DMS 273 (cell line): ENCODE results near the gene RIPOR3.
"Not testable (repeated sequence)": the region's sequence is repeated elsewhere in the genome, so short reads cannot be mapped to it uniquely, and the experiment has no call there.

Source experiments
- DNase-seq: peaks from one replicate; lab custom pipeline; 2025; ENCODE audit not compliant: unreplicated experiment; lab: John Stamatoyannopoulos, UW

The RIPOR3 gene

GRCh38 chr20:50578778-50579165 lies 112.6 kb downstream of the RIPOR3 start:
- DNase-seq: no peak

DNA sequence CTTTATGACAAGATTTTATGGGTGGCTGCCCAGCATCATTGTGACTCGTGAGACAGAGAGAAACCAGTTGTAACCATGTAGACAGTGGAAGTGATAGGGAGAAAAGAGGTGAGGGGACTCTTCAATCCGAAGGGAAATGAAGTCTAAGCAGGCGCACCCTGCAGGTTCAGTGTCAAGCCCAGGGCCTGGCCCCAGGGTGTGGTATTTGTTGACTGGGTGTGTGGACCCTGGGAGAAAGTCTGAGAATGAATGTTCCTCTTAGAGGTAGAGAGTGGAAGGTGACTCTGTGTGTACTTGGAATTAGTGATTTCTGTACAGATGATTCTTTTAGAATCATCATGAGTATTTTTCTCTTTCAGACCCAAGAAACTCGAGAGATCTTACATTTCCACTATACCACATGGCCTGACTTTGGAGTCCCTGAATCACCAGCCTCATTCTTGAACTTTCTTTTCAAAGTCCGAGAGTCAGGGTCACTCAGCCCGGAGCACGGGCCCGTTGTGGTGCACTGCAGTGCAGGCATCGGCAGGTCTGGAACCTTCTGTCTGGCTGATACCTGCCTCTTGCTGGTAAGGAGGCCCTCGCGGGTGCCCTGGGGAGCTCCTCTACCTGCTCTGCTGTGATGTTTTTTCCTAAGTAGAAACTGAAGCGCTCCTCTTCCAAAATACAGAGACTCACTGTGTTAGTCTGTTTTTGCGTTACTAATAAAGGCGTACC lies 113.1 kb downstream of the RIPOR3 start:
- no peak for DNase-seq

DNA sequence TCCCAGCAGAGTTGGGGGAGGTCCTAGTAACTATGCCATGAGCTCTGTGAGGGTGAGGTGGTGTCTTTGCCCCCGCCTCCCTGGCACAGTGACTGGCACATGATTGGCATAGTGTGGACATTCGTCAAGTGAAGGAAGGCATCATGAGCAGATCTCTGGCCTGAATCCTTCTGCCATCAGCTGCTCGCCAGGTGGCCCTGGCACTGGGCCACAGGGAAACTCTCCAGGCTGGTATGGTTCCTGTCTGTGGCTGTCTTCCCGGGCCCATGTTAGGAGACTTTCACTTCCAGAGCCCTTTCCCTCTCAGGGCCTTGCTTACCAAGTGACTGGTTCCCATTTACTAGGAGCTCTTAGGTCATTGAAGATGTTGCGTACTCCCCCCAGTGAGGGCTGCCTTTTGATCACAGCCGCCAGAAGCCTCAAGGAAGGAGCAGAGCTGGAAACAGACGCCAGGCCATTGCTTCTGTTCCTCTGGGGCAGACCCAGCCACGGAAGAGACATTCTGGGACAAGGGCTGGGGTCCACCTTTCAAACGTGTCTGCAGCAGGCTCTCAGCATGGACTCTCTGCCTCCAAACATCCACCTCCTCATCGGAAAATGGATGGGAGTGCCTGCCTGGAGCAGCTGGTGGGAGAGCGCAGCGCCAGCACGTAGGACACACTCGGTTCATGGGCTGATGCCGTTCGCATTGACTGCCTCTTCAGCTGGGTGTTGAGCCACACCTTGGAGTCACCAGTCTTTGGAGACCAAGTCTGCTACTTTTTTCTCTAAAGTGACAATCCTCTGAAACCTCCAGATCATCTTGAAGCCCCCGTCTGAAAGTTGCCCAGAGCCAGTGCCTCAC lies 113.9 kb downstream of the RIPOR3 start:
- DNase-seq: peak; percentile 77

DNA sequence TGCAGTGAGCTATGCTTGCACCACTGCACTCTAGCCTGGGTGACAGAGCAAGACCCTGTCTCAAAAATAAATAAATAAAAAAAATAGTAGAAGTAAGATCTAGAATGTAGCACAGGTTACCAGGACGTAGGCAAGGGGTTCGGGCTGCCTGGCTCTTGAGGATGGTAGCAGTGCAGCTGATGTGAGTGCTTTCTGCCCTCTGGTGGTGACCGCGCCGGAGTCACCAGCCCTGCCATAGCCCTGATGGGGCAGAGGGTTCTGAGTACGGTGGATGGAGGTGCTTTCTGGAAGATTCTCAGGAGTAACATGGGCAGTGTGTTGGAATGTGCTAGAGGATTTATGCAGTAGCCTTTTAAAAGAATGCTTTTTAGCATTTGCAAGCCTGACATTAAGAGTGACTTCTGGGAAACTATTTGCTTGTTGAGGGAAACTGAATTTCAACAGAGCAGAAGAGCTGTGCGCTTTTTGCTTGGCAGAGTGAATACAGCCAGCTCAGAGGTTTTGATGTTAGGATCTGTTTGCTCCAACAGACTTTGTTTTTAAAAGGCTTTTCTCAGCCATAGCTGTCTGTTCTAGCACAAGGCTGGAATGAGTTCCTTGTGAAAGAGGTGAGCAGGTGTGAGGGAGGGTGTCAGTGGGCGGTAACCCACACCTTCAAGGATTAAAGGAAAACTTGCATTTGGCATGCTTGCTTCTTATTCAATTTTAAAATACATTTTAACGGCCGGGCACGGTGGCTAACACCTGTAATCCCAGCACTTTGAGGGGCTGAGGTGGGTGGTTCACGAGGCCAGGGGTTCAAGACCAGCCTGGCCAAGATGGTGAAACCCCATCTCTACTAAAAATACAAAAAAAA lies 115.2 kb downstream of the RIPOR3 start:
- DNase-seq: peak; percentile 61

- DNase-seq: no peak
Measured at GRCh38 chr20:50574586-50574985, 116.8 kb downstream of the RIPOR3 start.

GRCh38 chr20:50574108-50574507 lies 117.2 kb downstream of the RIPOR3 start:
- DNase-seq: no peak

DNA sequence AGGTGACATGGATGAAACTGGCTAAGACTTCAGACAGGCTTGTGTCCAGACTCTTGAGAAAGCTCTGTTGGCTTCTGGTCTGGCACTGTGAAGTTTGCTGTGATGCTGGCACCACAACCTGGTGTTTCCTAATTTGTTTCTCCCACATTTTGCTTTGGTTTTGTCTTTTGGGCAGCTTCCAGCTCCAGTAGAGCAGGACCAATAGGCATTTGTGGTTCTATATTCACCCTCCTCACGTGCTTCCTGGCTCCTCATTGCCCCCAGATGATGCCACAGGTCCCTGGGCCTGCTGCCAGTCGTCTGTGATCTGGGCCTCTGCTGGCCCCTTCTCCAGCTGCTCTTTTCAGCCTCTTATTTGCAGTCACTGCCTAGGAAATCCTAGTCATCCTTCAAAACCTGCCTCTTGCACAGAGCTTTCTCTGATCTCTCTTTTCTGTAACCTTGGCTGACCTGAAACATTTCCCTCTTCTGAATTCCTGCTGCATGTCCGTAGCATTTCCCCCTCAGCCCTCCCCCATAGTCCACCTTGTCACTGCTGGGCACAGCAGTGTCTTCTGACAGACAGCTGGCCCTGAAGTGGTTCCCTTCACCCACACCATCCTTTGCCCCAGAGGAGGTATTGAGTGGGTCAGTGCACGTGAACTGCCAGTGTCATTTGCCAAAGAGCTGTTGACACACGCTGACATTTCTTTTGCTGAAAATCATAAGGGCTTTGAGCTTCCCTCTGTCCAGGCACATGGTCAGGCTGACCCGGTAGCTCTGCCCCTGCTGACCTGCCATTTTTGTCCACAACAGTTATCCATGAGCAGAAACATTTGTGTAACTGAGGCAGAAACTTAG lies 118.2 kb downstream of the RIPOR3 start:
- peak; percentile 96 for DNase-seq

GRCh38 chr20:50571466-50571865 lies 119.9 kb downstream of the RIPOR3 start:
- no peak for DNase-seq

DNA sequence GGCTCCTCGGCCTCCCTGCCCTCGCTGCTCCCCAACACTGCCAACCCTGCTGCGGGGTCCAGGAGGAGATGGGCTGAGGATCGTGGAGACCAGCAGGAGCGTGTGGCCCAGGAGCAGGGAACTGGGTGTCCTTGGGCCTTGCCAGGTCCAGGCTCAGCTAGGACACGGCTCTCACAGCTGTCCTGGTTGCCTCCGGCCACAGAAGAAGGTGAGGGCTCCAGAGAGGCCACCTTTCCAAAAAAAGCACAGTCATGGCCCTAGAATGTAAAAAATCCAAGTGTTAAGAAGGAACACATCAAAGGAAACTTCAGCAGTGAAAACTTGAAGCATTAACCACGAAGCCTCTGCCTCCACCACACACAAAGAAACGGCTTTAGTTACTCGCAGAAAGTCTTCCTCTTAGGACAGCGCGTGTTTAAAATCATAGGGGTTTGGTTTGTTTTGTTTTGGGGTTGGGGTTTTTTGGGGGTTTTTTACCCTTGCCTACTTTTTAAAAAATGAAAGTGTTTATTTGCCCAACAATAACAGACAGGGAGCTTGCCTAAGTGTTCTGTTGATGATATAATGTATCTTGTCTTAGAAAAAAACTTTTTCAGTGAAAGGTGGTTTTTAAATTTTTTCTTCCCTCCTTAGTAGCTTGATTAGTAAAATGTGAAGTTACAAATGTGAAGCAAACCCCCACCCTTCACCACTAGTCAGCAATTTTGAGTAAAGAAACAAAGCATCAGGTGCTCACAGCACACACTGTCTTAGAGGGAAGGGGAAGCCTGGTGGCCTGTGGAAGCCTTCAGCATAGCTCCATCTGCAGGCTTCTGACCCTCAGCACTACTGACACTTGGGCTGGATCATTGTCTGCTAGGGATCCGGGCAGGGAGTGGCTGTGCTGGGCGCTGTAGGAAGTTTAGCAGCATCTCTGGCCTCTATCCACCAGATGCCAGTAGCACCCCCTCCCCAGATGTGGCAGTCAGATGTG lies 121.2 kb downstream of the RIPOR3 start:
- peak; percentile 32 for DNase-seq

GRCh38 chr20:50569487-50569863 lies 121.9 kb downstream of the RIPOR3 start:
- not testable (repeated sequence) for DNase-seq

GRCh38 chr20:50568549-50568942 lies 122.8 kb downstream of the RIPOR3 start:
- no peak for DNase-seq

DNA sequence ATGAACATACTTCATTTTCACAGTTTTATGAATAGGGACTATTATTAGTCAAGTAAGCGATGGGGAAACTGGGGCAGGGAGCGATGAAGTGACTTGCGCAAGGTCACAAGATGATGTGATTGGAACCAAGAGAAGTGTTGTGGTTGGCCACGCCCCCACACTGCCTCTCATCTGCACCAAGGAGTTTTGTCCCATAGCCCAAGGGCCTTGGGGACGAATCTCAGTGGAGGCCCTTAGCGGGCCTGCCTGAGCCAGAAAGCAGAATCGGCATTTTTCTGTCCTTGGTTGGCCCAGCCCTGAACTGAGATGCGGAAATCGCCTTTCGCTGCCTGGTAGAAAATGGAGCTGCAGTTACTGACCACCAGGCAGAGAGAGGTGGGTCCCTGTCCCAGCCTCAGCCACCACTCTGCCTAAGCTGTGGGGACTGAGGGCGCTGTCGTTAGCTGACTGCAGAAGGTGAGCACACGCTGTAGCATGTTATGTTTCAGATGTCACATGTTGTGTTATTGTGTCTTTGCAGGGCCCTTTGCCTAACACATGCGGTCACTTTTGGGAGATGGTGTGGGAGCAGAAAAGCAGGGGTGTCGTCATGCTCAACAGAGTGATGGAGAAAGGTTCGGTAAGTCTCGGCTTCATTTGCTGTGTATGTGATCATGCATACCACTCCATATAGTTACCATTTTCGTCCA lies 123.3 kb downstream of the RIPOR3 start:
- no peak for DNase-seq

DNA sequence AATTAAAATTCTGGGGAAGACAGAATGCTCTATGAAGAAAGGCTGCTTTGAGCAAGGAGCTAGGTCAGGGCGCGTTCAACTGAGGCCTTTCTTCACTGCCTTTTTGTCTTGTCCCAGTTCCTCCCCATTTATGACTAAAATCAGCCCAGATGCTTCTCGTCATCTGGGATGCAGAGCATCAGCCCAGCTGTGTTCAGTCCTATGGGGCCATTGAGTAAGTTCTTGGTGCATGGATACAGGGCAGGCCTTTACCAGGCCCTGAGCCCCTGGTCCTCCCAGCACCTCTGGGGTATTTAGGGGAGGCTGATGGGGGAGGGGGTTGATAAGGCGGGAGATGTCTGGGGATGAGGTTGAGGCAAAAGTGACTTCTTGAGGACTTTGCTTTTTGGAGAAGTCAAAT lies 125.5 kb downstream of the RIPOR3 start:
- no peak for DNase-seq

- no peak for DNase-seq
Measured at GRCh38 chr20:50565383-50565782, 126.0 kb downstream of the RIPOR3 start.

GRCh38 chr20:50563133-50563944 lies 128.0 kb downstream of the RIPOR3 start:
- DNase-seq: no peak

DNA sequence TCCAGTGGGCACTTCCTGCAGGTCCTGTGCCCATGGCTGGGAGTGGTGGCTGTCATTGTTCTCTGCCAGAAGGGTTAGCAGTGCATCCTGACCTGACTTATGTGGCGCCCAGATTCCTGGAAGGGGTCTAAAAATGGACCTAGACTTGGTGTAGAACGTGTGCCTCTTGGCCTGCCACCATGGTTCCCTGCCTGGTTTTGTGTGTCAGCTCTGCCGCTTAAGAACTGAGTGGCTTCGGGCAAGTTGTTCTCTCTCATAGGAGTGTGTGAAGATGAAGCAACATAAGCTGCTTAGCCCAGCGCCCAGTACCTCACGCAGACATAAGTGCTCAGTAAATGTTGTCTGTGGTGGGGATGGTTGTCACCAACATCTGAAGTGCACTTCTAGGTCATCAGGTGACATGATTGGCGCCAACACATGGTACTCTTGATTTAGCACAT lies 129.1 kb downstream of the RIPOR3 start:
- no peak for DNase-seq

GRCh38 chr20:50561379-50562078 lies 129.8 kb downstream of the RIPOR3 start:
- DNase-seq: no peak
